Mammary epithelial cell (primary cell): ENCODE results near the gene ALDH1B1.

Experiments
- CTCF ChIP-seq, 2 donors: IDR thresholded peaks in 1 of 2; conservative IDR thresholded peaks in 1 of 2; 2 replicates each; pipeline ENCODE4 v1.5.1; 2011 to 2012; ENCODE audit warnings: inconsistent platforms in 2 of 2, low read length in 2 of 2, mild to moderate bottlenecking in 2 of 2, control low read depth in 1 of 2, low read depth in 1 of 2; ENCODE audit not compliant: insufficient read depth in 1 of 2; ENCODE audit errors: extremely low read depth in 1 of 2
- EZH2 ChIP-seq: IDR thresholded peaks from 2 replicates; pipeline ENCODE4 v1.6.1; 2012; ENCODE audit warnings: low read length, inconsistent platforms, borderline replicate concordance

- TF ChIP-seq CTCF (conservative IDR thresholded peaks at IDR 0.05 in 1 of 2, IDR thresholded peaks at IDR 0.05 in 1 of 2; ENCODE audit: extremely low read depth in 1 of 2, insufficient read depth in 1 of 2, low read depth in 1 of 2, low read length in 2 of 2) (no peak), EZH2 (no peak)
Observed at GRCh38 chr9:38404314-38404713, 11.8 kb downstream of the ALDH1B1 start.
